HepG2 (cell line): ENCODE data around the gene CRYGS. TPM values are rescaled to one million over a fixed set of nuclear protein-coding genes. Genes with fewer than 3 reads are reported as not detected.

Experiments
- AGO2 ChIP-seq: fragments of 200-400 bp; formaldehyde crosslinking; optimal IDR thresholded peaks from 2 replicates; pipeline ENCODE3; 2017; ENCODE audit warnings: mild to moderate bottlenecking, low read depth, low read length, moderate library complexity
- ATF7-NPFF ChIP-seq: sonication (generic); formaldehyde crosslinking; IDR thresholded peaks from 2 replicates; pipeline ENCODE4 v1.8.1; 2023; ENCODE audit warnings: mild to moderate bottlenecking, low read depth, missing genetic modification reagents, moderate library complexity
- BRD4 ChIP-seq: sonication (generic); formaldehyde crosslinking; IDR thresholded peaks from 2 replicates; pipeline ENCODE4 v1.4.0; 2020; ENCODE audit warnings: missing genetic modification reagents
- HCFC1 ChIP-seq: fragments of 150-350 bp; IDR thresholded peaks from 2 replicates; pipeline ENCODE4 v1.6.1; 2014; ENCODE audit warnings: low read depth, low read length
- HOXA5 ChIP-seq: sonication (generic); formaldehyde crosslinking; IDR thresholded peaks from 2 replicates; pipeline ENCODE4 v1.4.0; 2020; ENCODE audit warnings: missing genetic modification reagents
- NFYC ChIP-seq: IDR thresholded peaks from 2 replicates; pipeline ENCODE4 v1.6.1; 2016; ENCODE audit warnings: missing genetic modification reagents, missing compliant biosample characterization
- NR2C2 ChIP-seq: sonication (generic); formaldehyde crosslinking; IDR thresholded peaks from 2 replicates; pipeline ENCODE4 v1.4.0; 2020; ENCODE audit warnings: missing genetic modification reagents, mild to moderate bottlenecking, moderate library complexity, borderline replicate concordance
- RFXANK ChIP-seq: IDR thresholded peaks from 2 replicates; pipeline ENCODE4 v1.6.1; 2016
- RXRA ChIP-seq: sonication (generic); formaldehyde crosslinking; IDR thresholded peaks from 2 replicates; pipeline ENCODE4 v1.5.1; 2020; ENCODE audit warnings: missing genetic modification reagents
- SALL1 ChIP-seq: sonication (generic); formaldehyde crosslinking; IDR thresholded peaks from 2 replicates; pipeline ENCODE4 v1.8.0; 2022; ENCODE audit warnings: mild to moderate bottlenecking, missing genetic modification reagents
- SMYD3 ChIP-seq: sonication (generic); formaldehyde crosslinking; IDR thresholded peaks from 2 replicates; pipeline ENCODE4 v1.8.1; 2023; ENCODE audit warnings: mild to moderate bottlenecking, missing genetic modification reagents
- SRY ChIP-seq: sonication (generic); formaldehyde crosslinking; IDR thresholded peaks from 2 replicates; pipeline ENCODE4 v1.8.0; 2022; ENCODE audit warnings: mild to moderate bottlenecking, missing genetic modification reagents
- U2AF1 ChIP-seq: fragments of 200-400 bp; formaldehyde crosslinking; optimal IDR thresholded peaks from 2 replicates; pipeline ENCODE3; 2017; ENCODE audit warnings: mild to moderate bottlenecking, low read depth, low read length
- ZNF101 ChIP-seq: sonication (generic); formaldehyde crosslinking; IDR thresholded peaks from 2 replicates; pipeline ENCODE4 v1.4.0; 2020; ENCODE audit warnings: mild to moderate bottlenecking, low read depth, missing genetic modification reagents, borderline replicate concordance
- ZNF276 ChIP-seq: sonication (generic); formaldehyde crosslinking; IDR thresholded peaks from 2 replicates; pipeline ENCODE4 v1.4.0; 2020; ENCODE audit warnings: mild to moderate bottlenecking, low read depth, missing genetic modification reagents
- ZNF333 ChIP-seq: sonication (generic); formaldehyde crosslinking; IDR thresholded peaks from 2 replicates; pipeline ENCODE4 v1.4.0; 2020; ENCODE audit warnings: mild to moderate bottlenecking, missing genetic modification reagents, borderline replicate concordance
- ZNF446 ChIP-seq: sonication (generic); formaldehyde crosslinking; IDR thresholded peaks from 2 replicates; pipeline ENCODE4 v1.5.0; 2020; ENCODE audit warnings: mild to moderate bottlenecking, missing genetic modification reagents
- ZNF451 ChIP-seq: sonication (generic); formaldehyde crosslinking; IDR thresholded peaks from 2 replicates; pipeline ENCODE4 v1.5.0; 2020; ENCODE audit warnings: mild to moderate bottlenecking, missing genetic modification reagents
- ZNF547 ChIP-seq: sonication (generic); formaldehyde crosslinking; IDR thresholded peaks from 2 replicates; pipeline ENCODE4 v1.5.1; 2020; ENCODE audit warnings: mild to moderate bottlenecking, missing genetic modification reagents
- ZNF563 ChIP-seq: sonication (generic); formaldehyde crosslinking; IDR thresholded peaks from 2 replicates; pipeline ENCODE4 v1.8.0; 2022; ENCODE audit warnings: mild to moderate bottlenecking, moderate library complexity, missing genetic modification reagents
- ZNF629 ChIP-seq: sonication (generic); formaldehyde crosslinking; conservative IDR thresholded peaks from 2 replicates; pipeline ENCODE4 v1.5.0; 2020; ENCODE audit warnings: missing genetic modification reagents
- ZNF839 ChIP-seq: sonication (generic); formaldehyde crosslinking; IDR thresholded peaks from 2 replicates; pipeline ENCODE4 v1.4.0; 2020; ENCODE audit warnings: missing genetic modification reagents, mild to moderate bottlenecking, borderline replicate concordance
- ZNF883 ChIP-seq: sonication (generic); formaldehyde crosslinking; IDR thresholded peaks from 2 replicates; pipeline ENCODE4 v1.5.1; 2020; ENCODE audit warnings: mild to moderate bottlenecking, missing genetic modification reagents; ENCODE audit errors: not compliant biosample characterization
- ZNF891 ChIP-seq: sonication (generic); formaldehyde crosslinking; IDR thresholded peaks from 2 replicates; pipeline ENCODE4 v1.5.0; 2020; ENCODE audit warnings: mild to moderate bottlenecking, missing genetic modification reagents
- polyA plus RNA-seq, 8 experiments: library from polyadenylated mRNA; depleted of rRNA in 3 of 8; stranded (reverse) in 7 of 8; unstranded in 1 of 8; fragments of >200 nt; fragmentation: Illumina TruSeq in 4 of 8; extraction: Trizol in 4 of 8; gene quantifications; 2 replicates each; pipeline versions ENCODE4 v1.2.1 to v1.2.3, GENCODE V29; 2011 to 2016; ENCODE audit warnings: low read depth in 4 of 8, missing spikeins in 1 of 8, mixed read lengths in 1 of 8; ENCODE audit not compliant: insufficient read depth in 1 of 8
- total RNA-seq, 5 experiments: library from RNA; depleted of rRNA; stranded (reverse); fragments of >200 nt; fragmentation: Illumina TruSeq; extraction: Trizol; gene quantifications; 2 replicates each; pipeline ENCODE4 v1.2.3, GENCODE V29; 2016; ENCODE audit warnings: low read depth in 1 of 5
- TF ChIP-seq, protein P1 (sequence below): sonication (generic); formaldehyde crosslinking; IDR thresholded peaks from 2 replicates; pipeline ENCODE4 v1.9.0; 2021; ENCODE audit warnings: missing genetic modification reagents, mild to moderate bottlenecking, borderline replicate concordance
- TF ChIP-seq, protein P2 (sequence below): IDR thresholded peaks from 2 replicates; pipeline ENCODE4 v1.6.1; 2016; ENCODE audit warnings: missing compliant biosample characterization, missing genetic modification reagents, borderline replicate concordance

The CRYGS gene
- total and polyA plus RNA-seq, 2 of the 13 experiments (the other 11 are each of a cell fraction or from before 2014, with no cell fraction given) = 2.1 to 6.7 TPM

DNA sequence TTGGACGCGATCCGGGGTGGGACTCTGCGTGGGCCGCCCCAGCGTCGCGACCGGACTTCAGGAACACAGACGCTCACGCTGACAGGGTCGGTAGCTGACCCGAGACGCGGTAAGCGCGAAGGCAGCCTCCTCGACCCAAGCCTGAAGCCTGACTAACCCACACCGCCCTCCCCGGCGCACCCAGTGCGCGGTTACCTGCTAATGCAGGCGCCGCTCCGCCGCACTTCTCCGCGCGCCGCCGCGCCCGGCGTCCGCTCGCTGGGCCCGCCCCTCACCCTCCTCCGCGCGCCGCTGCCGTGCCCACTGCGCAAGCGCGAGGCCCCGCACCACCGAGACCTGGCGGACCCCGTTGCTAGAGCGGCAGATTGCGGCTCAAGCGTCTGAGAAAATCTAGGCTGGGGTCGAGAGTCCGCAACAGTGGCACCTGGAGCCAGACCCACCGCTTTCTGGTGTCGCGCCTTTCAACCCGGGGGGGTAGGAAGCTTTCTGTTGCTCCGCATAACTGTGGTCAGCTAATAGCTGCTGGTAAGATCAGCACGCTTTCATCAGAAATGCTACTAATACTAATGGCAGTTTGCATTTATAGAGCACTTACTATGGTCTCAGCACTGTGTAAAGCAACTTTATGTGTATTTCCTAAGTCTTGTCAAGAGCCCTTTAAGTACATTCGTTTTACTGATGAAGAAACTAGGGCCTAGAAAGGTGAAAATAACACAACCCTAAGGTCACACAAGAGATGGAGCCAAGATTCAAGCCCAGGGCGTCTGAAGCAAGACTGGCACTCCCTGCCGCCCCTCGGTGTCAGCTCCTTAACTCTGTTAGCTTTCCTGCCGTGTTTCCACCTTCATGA, 23.1 kb upstream of the CRYGS start, which contains the start of gene TBCCD1 (continued):
- TF ChIP-seq SRY (0 out of 2 replicates have a peak, but pooled peaks have one; percentile 42), ZNF563 (CRISPR knock-in tag) (peak; percentile 86; the same call in 1 of the 2 replicates), RXRA (peak; percentile 44; the same call in 1 of the 2 replicates), ATF7-NPFF (peak; percentile 94), ZNF276 (CRISPR knock-in tag) (peak; percentile 79; the same call in 1 of the 2 replicates), BRD4 (CRISPR knock-in tag) (peak; percentile 71), ZNF839 (CRISPR knock-in tag) (peak; percentile 49; the same call in 1 of the 2 replicates), ZNF101 (CRISPR knock-in tag) (peak; percentile 84; the same call in 1 of the 2 replicates), ZNF891 (CRISPR knock-in tag) (peak; percentile 78; the same call in 1 of the 2 replicates), ZNF883 (CRISPR knock-in tag) (peak; percentile 65), NFYC (peak; percentile 61), ZNF451 (CRISPR knock-in tag) (peak; percentile 85; the same call in 1 of the 2 replicates), U2AF1 (no peak), HCFC1 (peak; percentile 45; the same call in 1 of the 2 replicates), NR2C2 (CRISPR knock-in tag) (peak; percentile 75; the same call in 1 of the 2 replicates), SMYD3 (CRISPR knock-in tag) (peak; percentile 73; the same call in 1 of the 2 replicates), ZNF629 (CRISPR knock-in tag) (0 out of 2 replicates have a peak, but pooled peaks have one; percentile 9), AGO2 (peak; percentile 85), RFXANK (CRISPR knock-in tag) (no peak), ZNF333 (CRISPR knock-in tag) (peak; percentile 59; the same call in 1 of the 2 replicates), ZNF547 (peak; percentile 68; the same call in 1 of the 2 replicates), ZNF446 (CRISPR knock-in tag) (0 out of 2 replicates have a peak, but pooled peaks have one; percentile 36), SALL1 (CRISPR knock-in tag) (peak; percentile 82), HOXA5 (peak; percentile 61; the same call in 1 of the 2 replicates)
- TF ChIP-seq, protein P1, sequence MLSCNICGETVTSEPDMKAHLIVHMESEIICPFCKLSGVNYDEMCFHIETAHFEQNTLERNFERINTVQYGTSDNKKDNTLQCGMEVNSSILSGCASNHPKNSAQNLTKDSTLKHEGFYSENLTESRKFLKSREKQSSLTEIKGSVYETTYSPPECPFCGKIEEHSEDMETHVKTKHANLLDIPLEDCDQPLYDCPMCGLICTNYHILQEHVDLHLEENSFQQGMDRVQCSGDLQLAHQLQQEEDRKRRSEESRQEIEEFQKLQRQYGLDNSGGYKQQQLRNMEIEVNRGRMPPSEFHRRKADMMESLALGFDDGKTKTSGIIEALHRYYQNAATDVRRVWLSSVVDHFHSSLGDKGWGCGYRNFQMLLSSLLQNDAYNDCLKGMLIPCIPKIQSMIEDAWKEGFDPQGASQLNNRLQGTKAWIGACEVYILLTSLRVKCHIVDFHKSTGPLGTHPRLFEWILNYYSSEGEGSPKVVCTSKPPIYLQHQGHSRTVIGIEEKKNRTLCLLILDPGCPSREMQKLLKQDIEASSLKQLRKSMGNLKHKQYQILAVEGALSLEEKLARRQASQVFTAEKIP (CRISPR knock-in tag) = no peak
- TF ChIP-seq, protein P2, sequence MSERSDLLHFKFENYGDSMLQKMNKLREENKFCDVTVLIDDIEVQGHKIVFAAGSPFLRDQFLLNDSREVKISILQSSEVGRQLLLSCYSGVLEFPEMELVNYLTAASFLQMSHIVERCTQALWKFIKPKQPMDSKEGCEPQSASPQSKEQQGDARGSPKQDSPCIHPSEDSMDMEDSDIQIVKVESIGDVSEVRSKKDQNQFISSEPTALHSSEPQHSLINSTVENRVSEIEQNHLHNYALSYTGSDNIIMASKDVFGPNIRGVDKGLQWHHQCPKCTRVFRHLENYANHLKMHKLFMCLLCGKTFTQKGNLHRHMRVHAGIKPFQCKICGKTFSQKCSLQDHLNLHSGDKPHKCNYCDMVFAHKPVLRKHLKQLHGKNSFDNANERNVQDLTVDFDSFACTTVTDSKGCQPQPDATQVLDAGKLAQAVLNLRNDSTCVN = peak; percentile 92; the same call in 1 of the 2 replicates
